Neuronal stem cell (in vitro differentiated cells): ENCODE results near the gene TCF7.

ENCODE experiments used
- DNase-seq: peaks from one replicate; pipeline ENCODE4 v3.0.0-alpha.2; 2013; ENCODE audit warnings: low spot score
- H2AFZ ChIP-seq: one replicate; pipeline ENCODE4 v1.6.1; 2013; ENCODE audit warnings: mild to moderate bottlenecking, low read length, inconsistent platforms
- H2AK5ac ChIP-seq: 2 replicates; pipeline ENCODE4 v1.6.1; 2013; ENCODE audit warnings: low read depth, mild to moderate bottlenecking, inconsistent platforms, low read length, moderate library complexity, mixed read lengths
- H2BK120ac ChIP-seq: 2 replicates; pipeline ENCODE4 v1.6.1; 2013; ENCODE audit warnings: low read depth, mild to moderate bottlenecking, inconsistent platforms, low read length, moderate library complexity, mixed read lengths
- H2BK12ac ChIP-seq: one replicate; pipeline ENCODE4 v1.6.1; 2013; ENCODE audit warnings: low read length, inconsistent platforms
- H2BK15ac ChIP-seq: 2 replicates; pipeline ENCODE4 v1.6.1; 2013; ENCODE audit warnings: mild to moderate bottlenecking, low read length, inconsistent platforms, mixed read lengths
- H2BK5ac ChIP-seq: one replicate; pipeline ENCODE4 v1.6.1; 2013; ENCODE audit warnings: inconsistent platforms, mild to moderate bottlenecking, low read length, moderate library complexity
- H3K14ac ChIP-seq: one replicate; pipeline ENCODE4 v1.6.1; 2013; ENCODE audit warnings: low read length, inconsistent platforms
- H3K18ac ChIP-seq: 2 replicates; pipeline ENCODE4 v1.6.1; 2013; ENCODE audit warnings: low read length, inconsistent platforms
- H3K23ac ChIP-seq: 2 replicates; pipeline ENCODE4 v1.6.1; 2013; ENCODE audit warnings: low read depth, mild to moderate bottlenecking, mixed read lengths, low read length, inconsistent platforms; ENCODE audit not compliant: poor library complexity
- H3K27ac ChIP-seq: replicated peaks from 3 replicates; pipeline ENCODE4 v1.5.1; 2013; ENCODE audit warnings: low read length, inconsistent platforms
- H3K27me3 ChIP-seq, 3 experiments: 2 replicates each; pipeline ENCODE4 v1.6.1; 2013; ENCODE audit warnings: low read length in 3 of 3, mild to moderate bottlenecking in 2 of 3, inconsistent platforms in 1 of 3, low read depth in 1 of 3, mixed read lengths in 1 of 3, moderate library complexity in 1 of 3; ENCODE audit not compliant: control insufficient read depth in 3 of 3, insufficient read depth in 3 of 3
- H3K36me3 ChIP-seq, 2 donors: replicated peaks in 1 of 2; 2 replicates each; pipeline ENCODE4 v1.6.1; 2013; ENCODE audit warnings: low read length in 2 of 2; ENCODE audit not compliant: control insufficient read depth in 2 of 2, insufficient read depth in 2 of 2
- H3K4ac ChIP-seq: 2 replicates; pipeline ENCODE4 v1.6.1; 2013; ENCODE audit warnings: inconsistent platforms, mild to moderate bottlenecking, low read length, moderate library complexity
- H3K4me1 ChIP-seq, 2 donors: 1 replicate in 1 of 2; 2 replicates in 1 of 2; pipeline ENCODE4 v1.6.1; 2013; ENCODE audit warnings: low read length in 2 of 2, low read depth in 1 of 2; ENCODE audit not compliant: control insufficient read depth in 2 of 2, insufficient read depth in 1 of 2
- H3K4me2 ChIP-seq: one replicate; pipeline ENCODE4 v1.6.1; 2013; ENCODE audit warnings: mild to moderate bottlenecking, low read length, inconsistent platforms; ENCODE audit not compliant: insufficient read depth, poor library complexity, severe bottlenecking
- H3K4me3 ChIP-seq, 2 donors: 2 replicates each; pipeline ENCODE4 v1.5.1; 2013; ENCODE audit warnings: low read length in 2 of 2, mild to moderate bottlenecking in 2 of 2, inconsistent platforms in 1 of 2, moderate library complexity in 1 of 2
- H3K79me1 ChIP-seq: one replicate; pipeline ENCODE4 v1.6.1; 2013; ENCODE audit warnings: low read depth, mild to moderate bottlenecking, inconsistent platforms, low read length, moderate library complexity
- H3K9ac ChIP-seq: one replicate; pipeline ENCODE4 v1.6.1; 2013; ENCODE audit warnings: mild to moderate bottlenecking, low read depth, low read length, inconsistent platforms; ENCODE audit not compliant: poor library complexity
- H3K9me3 ChIP-seq, 2 donors: replicated peaks in 1 of 2; 2 replicates each; pipeline versions ENCODE3 to v1.6.1; 2013; ENCODE audit warnings: low read length in 2 of 2, mild to moderate bottlenecking in 2 of 2, inconsistent platforms in 1 of 2, low read depth in 1 of 2, mixed read lengths in 1 of 2, moderate library complexity in 1 of 2; ENCODE audit not compliant: control insufficient read depth in 2 of 2, insufficient read depth in 1 of 2
- H4K8ac ChIP-seq: one replicate; pipeline ENCODE4 v1.6.1; 2013; ENCODE audit warnings: low read depth, mild to moderate bottlenecking, inconsistent platforms, low read length, moderate library complexity
- H4K91ac ChIP-seq: one replicate; pipeline ENCODE4 v1.6.1; 2013; ENCODE audit warnings: low read length, low read depth, mild to moderate bottlenecking, inconsistent platforms; ENCODE audit not compliant: poor library complexity
- WGBS, 2 donors: extraction: QIAGEN DNeasy Blood & Tissue Kit; methylation state at CpG; one replicate each; pipeline ENCODE4 v1.1.7; 2013; ENCODE audit warnings: missing lambda C conversion rate in 2 of 2, mixed read lengths in 1 of 2; ENCODE audit not compliant: insufficient read length in 2 of 2, insufficient replicate concordance in 1 of 2; ENCODE audit errors: extremely low coverage in 2 of 2; 5-methylcytosine and 5-hydroxymethylcytosine counted together

Gene TCF7

DNA sequence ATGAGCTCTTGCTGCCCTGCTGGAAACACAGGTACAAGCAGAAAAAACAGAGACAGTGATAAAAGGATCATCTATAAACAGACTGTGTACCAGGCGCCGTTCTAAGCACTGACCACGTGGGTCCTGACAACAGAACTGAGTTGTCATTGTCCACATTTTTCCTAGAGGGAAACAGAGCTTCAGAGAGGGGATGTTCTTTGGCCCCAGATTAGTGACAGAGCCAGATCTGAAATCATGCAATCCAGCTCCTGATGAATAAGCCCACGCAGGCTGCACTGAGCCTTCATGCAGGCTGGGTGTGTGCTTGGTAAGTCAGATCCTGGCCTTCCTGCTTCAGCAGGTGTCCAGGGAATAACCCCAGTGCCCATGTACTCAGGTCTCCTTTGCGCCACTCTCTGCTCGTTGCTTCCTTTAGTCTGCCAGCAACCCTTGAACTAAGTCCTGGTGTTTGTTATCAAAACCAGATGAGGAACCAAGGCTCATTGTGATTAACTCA is 22.8 kb upstream of the TCF7 start:
- Histone ChIP-seq H3K18ac (peak overlapping the region; percentile 52), H3K23ac (no peak overlapping the region), H2BK5ac (no peak overlapping the region), H3K4me1 (peaks cover 0 to 10% of the 10 kb centered on the region in 2 donors), H3K4ac (no peak overlapping the region), H4K91ac (no peak overlapping the region), H4K8ac (no peak overlapping the region), H3K36me3 (no peaks in the 10 kb centered on the region), H3K4me3 (no peak overlapping the region), H2BK120ac (no peak overlapping the region), H2BK15ac (no peak overlapping the region), H3K27me3 (peaks cover 0 to 11% (median 0%) of the 10 kb centered on the region in 3 experiments), H2AFZ (no peak overlapping the region), H3K9ac (no peak overlapping the region), H2BK12ac (peak overlapping the region; percentile 30), H3K27ac (no peak overlapping the region), H3K79me1 (no peaks in the 10 kb centered on the region), H3K4me2 (no peak overlapping the region), H3K9me3 (no peaks in the 10 kb centered on the region), H2AK5ac (no peak overlapping the region), H3K14ac (no peak overlapping the region)
- DNase-seq = no peak
- WGBS, 2 donors = no CpG with 5 or more reads among the region's 6 CpGs

DNA sequence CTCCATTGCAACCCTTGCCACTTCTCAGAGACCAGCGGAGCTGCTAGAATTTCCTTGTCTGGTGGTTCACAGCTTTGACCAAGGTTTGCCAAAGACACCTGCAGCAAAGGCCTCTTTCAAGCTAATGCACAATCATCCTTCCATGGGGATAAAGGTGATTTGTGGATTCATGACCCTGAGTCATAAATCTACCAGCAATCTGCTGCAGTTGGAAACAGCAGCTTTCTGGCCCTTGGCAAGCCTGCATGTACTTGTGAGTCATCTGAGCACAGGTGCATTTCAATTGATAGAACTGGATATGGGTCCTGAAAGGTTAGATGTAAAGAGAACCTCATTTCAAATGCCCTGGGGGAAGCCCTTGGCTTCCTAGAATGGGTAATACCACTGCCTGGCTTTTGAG is 21.6 kb upstream of the TCF7 start:
- Histone ChIP-seq H4K91ac (no peak overlapping the region), H3K27ac (no peak overlapping the region), H3K4me1 (peaks cover 0 to 15% of the 10 kb centered on the region in 2 donors), H2BK15ac (no peak overlapping the region), H2AK5ac (no peak overlapping the region), H3K27me3 (peaks cover 0 to 15% (median 0%) of the 10 kb centered on the region in 3 experiments), H2BK120ac (no peak overlapping the region), H3K9ac (no peak overlapping the region), H3K4me2 (no peak overlapping the region), H2BK5ac (no peak overlapping the region), H3K4me3 (no peak overlapping the region), H3K79me1 (no peaks in the 10 kb centered on the region), H3K14ac (no peak overlapping the region), H3K18ac (no peak overlapping the region), H3K4ac (no peak overlapping the region), H2BK12ac (no peak overlapping the region), H3K36me3 (no peaks in the 10 kb centered on the region), H3K9me3 (no peaks in the 10 kb centered on the region), H3K23ac (no peak overlapping the region), H4K8ac (no peak overlapping the region), H2AFZ (no peak overlapping the region)
- no CpG with 5 or more reads among the region's 1 CpG for whole genome bisulfite sequencing, 2 donors
- no peak for DNase-seq

DNA sequence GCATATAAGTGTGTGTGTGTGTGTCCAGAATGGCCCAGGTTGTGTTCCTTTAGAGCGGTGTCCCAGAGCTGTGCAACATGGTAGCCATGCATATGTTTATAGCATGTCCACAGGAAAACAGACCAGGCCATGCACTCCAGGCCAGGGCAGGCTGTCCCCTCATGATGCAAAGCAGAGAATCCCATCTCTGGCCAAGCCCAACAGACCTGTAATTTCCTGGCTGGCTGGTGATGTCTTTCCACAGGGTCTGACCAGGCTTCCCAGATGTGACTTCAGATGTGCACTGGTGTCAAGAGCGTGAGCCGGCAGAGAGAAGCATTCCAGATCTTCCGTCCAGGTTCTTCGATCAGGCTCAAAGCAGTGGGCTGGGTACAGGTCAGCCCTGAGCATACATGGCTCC is 21.1 kb upstream of the TCF7 start:
- H2BK120ac ChIP-seq = no peak overlapping the region
- peaks cover 0 to 15% (median 0%) of the 10 kb centered on the region in 3 experiments for H3K27me3 ChIP-seq
- H2AK5ac ChIP-seq = no peak overlapping the region
- H4K91ac ChIP-seq = no peak overlapping the region
- no peak overlapping the region for H3K9ac ChIP-seq
- no peak overlapping the region for H3K27ac ChIP-seq
- H3K4me2 ChIP-seq = no peak overlapping the region
- H3K23ac ChIP-seq = no peak overlapping the region
- no peak overlapping the region for H4K8ac ChIP-seq
- WGBS, 2 donors = no CpG with 5 or more reads among the region's 5 CpGs
- no peak overlapping the region for H3K4ac ChIP-seq
- DNase-seq = no peak
- no peaks in the 10 kb centered on the region for H3K79me1 ChIP-seq
- no peak overlapping the region for H2BK5ac ChIP-seq
- H3K9me3 ChIP-seq = no peaks in the 10 kb centered on the region
- H3K4me3 ChIP-seq = no peak overlapping the region
- peaks cover 0 to 14% of the 10 kb centered on the region in 2 donors for H3K4me1 ChIP-seq
- peak overlapping the region; percentile 2 for H2BK15ac ChIP-seq
- no peak overlapping the region for H3K18ac ChIP-seq
- H3K36me3 ChIP-seq = no peaks in the 10 kb centered on the region
- no peak overlapping the region for H3K14ac ChIP-seq
- no peak overlapping the region for H2BK12ac ChIP-seq
- H2AFZ ChIP-seq = no peak overlapping the region

DNA sequence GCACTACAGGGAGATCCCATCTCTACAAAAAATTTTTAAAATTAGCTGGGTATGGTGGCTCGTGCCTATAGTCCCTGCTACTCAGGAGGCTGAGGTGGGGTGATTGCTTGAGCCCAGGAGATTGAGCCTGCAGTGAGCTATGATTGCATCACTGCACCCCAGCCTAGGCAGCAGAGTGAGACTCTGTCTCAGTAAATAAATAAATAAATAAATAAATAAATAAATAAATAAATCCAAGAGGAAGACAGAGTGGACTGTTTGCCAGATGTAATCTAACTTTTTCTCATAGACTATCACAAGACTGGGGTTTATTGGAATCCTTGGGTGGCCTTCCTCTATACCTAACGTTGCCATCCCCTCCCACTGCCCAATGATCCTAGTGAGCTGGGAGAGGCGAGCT is 19.2 kb upstream of the TCF7 start:
- Histone ChIP-seq H3K27me3 (peaks cover 0 to 26% (median 0%) of the 10 kb centered on the region in 3 experiments), H3K4me2 (no peak overlapping the region), H2BK15ac (no peak overlapping the region), H3K23ac (no peak overlapping the region), H3K14ac (no peak overlapping the region), H3K36me3 (no peaks in the 10 kb centered on the region), H4K91ac (no peak overlapping the region), H2AK5ac (no peak overlapping the region), H4K8ac (no peak overlapping the region), H3K9me3 (no peaks in the 10 kb centered on the region), H3K79me1 (no peaks in the 10 kb centered on the region), H3K4ac (no peak overlapping the region), H2BK120ac (no peak overlapping the region), H3K4me1 (peaks cover 0 to 10% of the 10 kb centered on the region in 2 donors), H2BK12ac (no peak overlapping the region), H3K27ac (no peak overlapping the region), H3K4me3 (no peak overlapping the region), H3K18ac (no peak overlapping the region), H2BK5ac (no peak overlapping the region), H2AFZ (no peak overlapping the region), H3K9ac (no peak overlapping the region)
- WGBS, 2 donors = no CpG with 5 or more reads among the region's 3 CpGs
- no peak for DNase-seq
